Stimulated activated CD8-positive, alpha-beta memory T cell treated with anti-CD3 and anti-CD28 coated beads, Interleukin-4, amount 100 ng/mL, for 1 hour (primary cell): Measurements from ENCODE around the gene GPC6.
"Not testable (repeated sequence)": the region's sequence is repeated elsewhere in the genome, so short reads cannot be mapped to it uniquely, and the experiment has no call there.

Experiments
- DNase-seq, 2 donors: peaks; one replicate each; pipeline ENCODE4 v3.0.0-alpha.2; 2020; ENCODE audit warnings: low read depth in 2 of 2, low spot score in 1 of 2

The GPC6 gene

GRCh38 chr13:93226623-93227279 lies at the start of gene GPC6:
GPC6 (plus strand) TSS chr13:93226807.
- no peak for DNase-seq

GRCh38 chr13:93180356-93180969 lies 46.1 kb upstream of the GPC6 start:
- no peak for DNase-seq

- no peak for DNase-seq
Measured at GRCh38 chr13:93182406-93182805, 44.2 kb upstream of the GPC6 start.

GRCh38 chr13:93183302-93183701 lies 43.3 kb upstream of the GPC6 start:
- DNase-seq, result no peak

GRCh38 chr13:93190006-93190405 lies 36.6 kb upstream of the GPC6 start:
- no peak for DNase-seq

- DNase-seq, result no peak
Measured at GRCh38 chr13:93193682-93194081, 32.9 kb upstream of the GPC6 start.

GRCh38 chr13:93199856-93200255 lies 26.8 kb upstream of the GPC6 start:
- DNase-seq, result no peak

- DNase-seq, result no peak
Measured at GRCh38 chr13:93200626-93201025, 26.0 kb upstream of the GPC6 start.

GRCh38 chr13:93201992-93202558 lies 24.5 kb upstream of the GPC6 start:
- no peak for DNase-seq

GRCh38 chr13:93206778-93207392 lies 19.7 kb upstream of the GPC6 start:
- DNase-seq, result not testable (repeated sequence)

GRCh38 chr13:93216122-93216521 lies 10.5 kb upstream of the GPC6 start:
- DNase-seq, result no peak

GRCh38 chr13:93217721-93218261 lies 8.8 kb upstream of the GPC6 start:
- no peak for DNase-seq

GRCh38 chr13:93218583-93218982 lies 8.0 kb upstream of the GPC6 start:
- no peak for DNase-seq

- DNase-seq, result no peak
Measured at GRCh38 chr13:93220073-93220472, 6.5 kb upstream of the GPC6 start.

GRCh38 chr13:93222976-93223375 lies 3.6 kb upstream of the GPC6 start:
- no peak for DNase-seq

- no peak for DNase-seq
Measured at GRCh38 chr13:93224535-93224934, 2.1 kb upstream of the GPC6 start.

GRCh38 chr13:93225610-93226009 lies 997 bp upstream of the GPC6 start:
- DNase-seq, result no peak

- DNase-seq, result no peak
Measured at GRCh38 chr13:93226065-93226622, 463 bp upstream of the GPC6 start.

- no peak for DNase-seq
Measured at GRCh38 chr13:93227280-93227877, 772 bp downstream of the GPC6 start.

GRCh38 chr13:93227878-93228642 lies 1.5 kb downstream of the GPC6 start:
- no peak for DNase-seq

GRCh38 chr13:93228643-93228937 lies 2.0 kb downstream of the GPC6 start:
- DNase-seq, result no peak
